GM19397 (cell line): ENCODE results near the gene ALDH1A2.

Source experiments
- ATAC-seq: cut with Tn5 transposase; IDR thresholded peaks from one replicate; pipeline ENCODE4 v1.9.1; 2021; ENCODE audit warnings: mild to moderate bottlenecking, moderate library complexity; ENCODE audit not compliant: unreplicated experiment

The ALDH1A2 gene

GRCh38 chr15:57947282-57947681, 118.2 kb downstream of the ALDH1A2 start:
- ATAC-seq = no peak

GRCh38 chr15:57946491-57947048, 118.9 kb downstream of the ALDH1A2 start:
- ATAC-seq = no peak

- no peak for ATAC-seq
Measured at GRCh38 chr15:57945616-57946015, 119.9 kb downstream of the ALDH1A2 start.

GRCh38 chr15:57943754-57944420, 121.6 kb downstream of the ALDH1A2 start:
- no peak for ATAC-seq

- no peak for ATAC-seq
Measured at GRCh38 chr15:57943171-57943570, 122.3 kb downstream of the ALDH1A2 start.

- no peak for ATAC-seq
Measured at GRCh38 chr15:57941816-57942215, 123.7 kb downstream of the ALDH1A2 start.

GRCh38 chr15:57932348-57932747, 133.2 kb downstream of the ALDH1A2 start:
- no peak for ATAC-seq

GRCh38 chr15:57931570-57931969, 133.9 kb downstream of the ALDH1A2 start:
- no peak for ATAC-seq

- ATAC-seq = no peak
Measured at GRCh38 chr15:57927091-57927631, 138.3 kb downstream of the ALDH1A2 start.

GRCh38 chr15:57925650-57926049, 139.9 kb downstream of the ALDH1A2 start:
- no peak for ATAC-seq

- ATAC-seq = no peak
Measured at GRCh38 chr15:57924598-57924997, 140.9 kb downstream of the ALDH1A2 start.

GRCh38 chr15:57923750-57924149, 141.8 kb downstream of the ALDH1A2 start:
- no peak for ATAC-seq

- ATAC-seq = no peak
Measured at GRCh38 chr15:57923306-57923705, 142.2 kb downstream of the ALDH1A2 start.

- ATAC-seq = no peak
Measured at GRCh38 chr15:57922776-57923175, 142.7 kb downstream of the ALDH1A2 start.

- no peak for ATAC-seq
Measured at GRCh38 chr15:57921371-57921770, 144.1 kb downstream of the ALDH1A2 start.

GRCh38 chr15:57920911-57921310, 144.6 kb downstream of the ALDH1A2 start:
- no peak for ATAC-seq

- ATAC-seq = no peak
Measured at GRCh38 chr15:57919754-57920153, 145.8 kb downstream of the ALDH1A2 start.

- no peak for ATAC-seq
Measured at GRCh38 chr15:57917998-57918397, 147.5 kb downstream of the ALDH1A2 start.

- no peak for ATAC-seq
Measured at GRCh38 chr15:57916695-57917094, 148.8 kb downstream of the ALDH1A2 start.

GRCh38 chr15:57915827-57916531, 149.5 kb downstream of the ALDH1A2 start:
- no peak for ATAC-seq

GRCh38 chr15:57914350-57915055, 151.0 kb downstream of the ALDH1A2 start:
- ATAC-seq = no peak
